OCI-LY7 (cell line): ENCODE data around the gene CRB2. TPM values are rescaled to one million over a fixed set of nuclear protein-coding genes. Genes with fewer than 3 reads are reported as not detected.

Experiments used
- BruUV-seq: library from RNA; stranded (reverse); fragments of 400-500 nt; replicated peaks from 2 replicates; lab custom pipeline; 2021; lab: Mats Ljungman, UMichigan
- CTCF ChIA-PET: fragments of 300-600 bp; sonication (Branson Sonifier 250); formaldehyde crosslinking; loops from one replicate; lab custom pipeline; 2022; ENCODE audit warnings: antibody characterized with exemption; ENCODE audit not compliant: unreplicated experiment; lab: Charles Lee
- POLR2A ChIA-PET: fragments of 300-600 bp; sonication (Branson Sonifier 250); formaldehyde crosslinking; loops from one replicate; lab custom pipeline; 2022; ENCODE audit warnings: antibody characterized with exemption; lab: Charles Lee
- DNase-seq: peaks from one replicate; pipeline ENCODE4 v3.0.0-alpha.2; 2015; ENCODE audit warnings: low spot score
- H2AFZ ChIP-seq: fragments of 200-600 bp; sonication (generic), shearing (Covaris generic); 2 replicates; pipeline ENCODE4 v1.6.1; 2014; ENCODE audit warnings: mild to moderate bottlenecking, antibody characterized with exemption, low read length, moderate library complexity
- H3K27ac ChIP-seq: fragments of 200-600 bp; sonication (generic); 2 replicates; pipeline ENCODE4 v1.5.1; 2014; ENCODE audit warnings: mixed run types, low read depth, mild to moderate bottlenecking, moderate library complexity, low read length, inconsistent platforms; ENCODE audit not compliant: poor library complexity, severe bottlenecking
- H3K36me3 ChIP-seq: fragments of 200-600 bp; sonication (generic); 2 replicates; pipeline ENCODE4 v1.6.1; 2014; ENCODE audit warnings: mild to moderate bottlenecking, antibody characterized with exemption, low read length, moderate library complexity, mixed read lengths; ENCODE audit not compliant: insufficient read depth
- H3K4me1 ChIP-seq: fragments of 200-600 bp; sonication (generic); 2 replicates; pipeline ENCODE4 v1.5.1; 2014; ENCODE audit warnings: mild to moderate bottlenecking, low read length; ENCODE audit not compliant: insufficient read depth, poor library complexity, severe bottlenecking
- H3K4me2 ChIP-seq: fragments of 200-600 bp; sonication (generic); 2 replicates; pipeline ENCODE4 v1.6.1; 2014; ENCODE audit warnings: mild to moderate bottlenecking, low read length
- H3K4me3 ChIP-seq: fragments of 200-600 bp; sonication (generic); 2 replicates; pipeline ENCODE4 v1.5.1; 2014; ENCODE audit warnings: mild to moderate bottlenecking, low read depth, low read length; ENCODE audit not compliant: poor library complexity, severe bottlenecking
- H3K79me2 ChIP-seq: fragments of 200-600 bp; sonication (generic); 2 replicates; pipeline ENCODE4 v1.6.1; 2016; ENCODE audit warnings: low read depth, mild to moderate bottlenecking, low read length, moderate library complexity, mixed read lengths; ENCODE audit not compliant: insufficient read depth
- H3K9me2 ChIP-seq: fragments of 200-600 bp; sonication (generic); 2 replicates; pipeline ENCODE4 v1.6.1; 2016; ENCODE audit warnings: mild to moderate bottlenecking, low read length, mixed read lengths; ENCODE audit not compliant: insufficient read depth
- H3K9me3 ChIP-seq: fragments of 200-600 bp; sonication (generic); 2 replicates; pipeline ENCODE4 v1.6.1; 2014; ENCODE audit warnings: mild to moderate bottlenecking, mixed run types, low read length, mixed read lengths
- H4K20me1 ChIP-seq: fragments of 200-600 bp; sonication (generic); 2 replicates; pipeline ENCODE4 v1.6.1; 2014; ENCODE audit warnings: mild to moderate bottlenecking, antibody characterized with exemption, low read length, moderate library complexity, mixed read lengths; ENCODE audit not compliant: insufficient read depth
- CTCF ChIP-seq: fragments of 200-600 bp; sonication (generic); conservative IDR thresholded peaks from 2 replicates; pipeline ENCODE4 v1.5.1; 2014; ENCODE audit warnings: mild to moderate bottlenecking, antibody characterized with exemption, low read length, moderate library complexity, mixed read lengths
- EZH2phosphoT487 ChIP-seq: fragments of 200-600 bp; sonication (generic); IDR thresholded peaks from 2 replicates; pipeline ENCODE4 v1.6.1; 2018; ENCODE audit warnings: low read depth, borderline replicate concordance, mild to moderate bottlenecking, mixed run types, antibody characterized with exemption, low read length, moderate library complexity, mixed read lengths
- intact Hi-C: fragments of 100-400 bp; cut with micrococcal nuclease; formaldehyde crosslinking; loops from one replicate; pipeline ENCODE4 v1.10.0; 2022; ENCODE audit not compliant: unreplicated experiment
- total RNA-seq, 2 experiments: library from RNA; depleted of rRNA in 1 of 2; stranded (reverse); fragments of >200 nt in 1 of 2; shearing (Covaris generic) in 1 of 2; gene quantifications; 2 replicates each; pipeline ENCODE4 v1.2.3, GENCODE V29; 2014 to 2022

The CRB2 gene
- total RNA-seq, 2 experiments from 2014 or later = 1.6 to 3.4 TPM

DNA sequence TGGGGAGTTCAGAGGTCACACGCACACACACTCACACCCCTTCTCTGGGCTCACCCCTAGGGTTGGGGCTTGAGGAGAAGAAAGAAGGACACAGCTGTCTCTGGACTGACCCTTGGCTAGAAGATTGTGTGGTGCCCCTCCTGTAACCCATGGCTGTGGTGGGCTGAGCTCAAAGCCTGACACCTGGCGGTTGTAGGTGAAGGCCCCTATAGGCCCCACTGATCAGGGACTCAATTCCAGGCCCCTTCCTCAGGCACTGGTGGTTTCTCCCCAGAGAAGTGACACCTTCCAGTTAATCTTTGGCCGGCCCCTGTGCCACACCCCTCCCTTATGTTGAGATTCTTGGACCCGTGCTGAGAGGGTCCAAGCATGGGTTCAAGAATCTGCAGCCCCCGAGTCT lies 35.2 kb upstream of the CRB2 start:
- no TSS peak for BruUV-seq
- DNase-seq = peak; percentile 41
- CTCF ChIA-PET = interaction anchor here (0.6 kb wide), 1 partner anchor 45 kb away, joined by 5 read pairs; no protein-coding TSS in a partner anchor
- Histone ChIP-seq H3K4me2 (no peak overlapping the region), H3K4me3 (no peak overlapping the region), H4K20me1 (no peaks in the 10 kb centered on the region), H3K9me3 (no peaks in the 10 kb centered on the region), H2AFZ (no peak overlapping the region), H3K4me1 (peaks cover 50% of the 10 kb centered on the region), H3K79me2 (no peaks in the 10 kb centered on the region), H3K36me3 (no peaks in the 10 kb centered on the region), H3K27ac (no peak overlapping the region), H3K9me2 (no peaks in the 10 kb centered on the region)
- TF ChIP-seq EZH2phosphoT487 = no peak
- TF ChIP-seq CTCF = peak; percentile 69
- intact Hi-C loops = loop anchor here (5.0 kb wide), 1 partner anchor 84 kb away; no protein-coding TSS in a partner anchor
- POLR2A ChIA-PET = interaction anchor here (0.5 to 1.2 kb wide), 4 partner anchors 10 to 227 kb away, joined by 3 to 4 read pairs (median 3); no protein-coding TSS in a partner anchor

DNA sequence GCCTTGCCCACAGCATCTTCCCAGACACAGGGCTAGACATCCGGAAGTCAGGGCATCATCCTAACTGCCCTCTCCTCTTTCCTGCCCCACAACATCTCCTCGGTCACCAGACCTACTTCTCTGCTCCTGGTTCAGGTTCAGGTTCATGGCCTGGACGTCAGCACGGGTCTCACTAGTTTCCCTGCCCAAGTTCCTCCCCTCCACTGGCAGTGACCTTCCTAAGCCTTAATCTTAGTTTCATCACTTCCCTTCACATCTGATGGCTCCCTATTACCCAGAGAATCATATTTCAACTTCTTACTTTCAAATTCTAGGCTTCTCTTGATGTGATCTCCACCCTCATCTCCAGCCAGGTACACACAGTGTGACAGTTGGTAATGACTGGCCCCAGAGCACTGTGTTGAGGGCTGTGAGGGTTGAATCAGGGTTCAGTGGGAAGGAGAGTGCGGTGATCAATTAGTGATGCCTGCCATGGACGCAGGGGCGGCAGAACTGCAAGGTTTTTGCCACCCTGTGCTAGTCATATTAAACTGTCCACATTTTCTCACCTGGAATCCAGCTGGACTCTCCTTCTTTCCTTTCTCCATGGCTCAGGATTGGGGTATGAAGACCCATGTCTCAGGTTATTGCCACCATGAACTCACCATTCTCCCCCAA lies 34.3 kb upstream of the CRB2 start:
- H2AFZ ChIP-seq = peak overlapping the region; percentile 88
- no peak for DNase-seq
- no peak for TF ChIP-seq CTCF
- TF ChIP-seq EZH2phosphoT487 = no peak
- H4K20me1 ChIP-seq = no peaks in the 10 kb centered on the region
- peak overlapping the region; percentile 41 for H3K4me3 ChIP-seq
- H3K36me3 ChIP-seq = no peaks in the 10 kb centered on the region
- no peaks in the 10 kb centered on the region for H3K9me3 ChIP-seq
- H3K27ac ChIP-seq = peak overlapping the region; percentile 63
- no TSS peak for BruUV-seq
- H3K9me2 ChIP-seq = no peaks in the 10 kb centered on the region
- intact Hi-C loops = loop anchor here (2.0 to 5.0 kb wide), 2 partner anchors 17 to 84 kb away; no protein-coding TSS in a partner anchor
- H3K4me2 ChIP-seq = peak overlapping the region; percentile 70
- ChIA-PET CTCF (interaction anchor here (1.0 kb wide), 1 partner anchor 113 kb away, joined by 3 read pairs; no protein-coding TSS in a partner anchor), POLR2A (interaction anchor here (0.6 to 1.2 kb wide), 2 partner anchors 228 to 478 kb away, joined by 3 to 4 read pairs; no protein-coding TSS in a partner anchor)
- H3K79me2 ChIP-seq = no peaks in the 10 kb centered on the region
- peaks cover 55% of the 10 kb centered on the region for H3K4me1 ChIP-seq
